Endodermal cell (in vitro differentiated cells): Measurements from ENCODE around the gene ARFGEF2. TPM values are rescaled to one million over a fixed set of nuclear protein-coding genes. Genes with fewer than 3 reads are reported as not detected.

Experiments
- DNase-seq: peaks from one replicate; pipeline ENCODE4 v3.0.0-alpha.2; 2017
- H3K27ac ChIP-seq: 2 replicates; pipeline ENCODE4 v1.5.1; 2013; ENCODE audit warnings: mild to moderate bottlenecking, low read depth, low read length, moderate library complexity
- H3K27me3 ChIP-seq: 2 replicates; pipeline ENCODE4 v1.6.1; 2013; ENCODE audit warnings: mild to moderate bottlenecking, low read length, moderate library complexity; ENCODE audit not compliant: insufficient read depth, control insufficient read depth, poor library complexity, severe bottlenecking
- H3K36me3 ChIP-seq: 2 replicates; pipeline ENCODE4 v1.7.0; 2013; ENCODE audit warnings: mild to moderate bottlenecking, low read length, moderate library complexity; ENCODE audit not compliant: control insufficient read depth, insufficient read depth
- H3K4me1 ChIP-seq: one replicate; pipeline ENCODE4 v1.7.0; 2013; ENCODE audit warnings: low read length; ENCODE audit not compliant: control insufficient read depth, insufficient read depth
- H3K4me3 ChIP-seq: 2 replicates; pipeline ENCODE4 v1.5.1; 2013; ENCODE audit warnings: mild to moderate bottlenecking, low read length, moderate library complexity
- H3K9ac ChIP-seq: 2 replicates; pipeline ENCODE4 v1.6.1; 2013; ENCODE audit warnings: mild to moderate bottlenecking, low read length, moderate library complexity; ENCODE audit not compliant: poor library complexity, severe bottlenecking; ENCODE audit errors: extremely low read depth
- H3K9me3 ChIP-seq: 2 replicates; pipeline ENCODE4 v1.6.1; 2013; ENCODE audit warnings: mild to moderate bottlenecking, low read length, moderate library complexity; ENCODE audit not compliant: control insufficient read depth
- H3K27ac Mint-ChIP-seq: 2 replicates; pipeline ENCODE4 v1.8.0; 2020; ENCODE audit warnings: mixed read lengths
- H3K27me3 Mint-ChIP-seq: 2 replicates; pipeline ENCODE4 v1.8.0; 2021; ENCODE audit warnings: mild to moderate bottlenecking, mixed read lengths; ENCODE audit not compliant: insufficient read depth
- H3K36me3 Mint-ChIP-seq: 2 replicates; pipeline ENCODE4 v1.8.0; 2020; ENCODE audit warnings: low read depth, mixed read lengths
- H3K4me1 Mint-ChIP-seq: 2 replicates; pipeline ENCODE4 v1.8.0; 2020; ENCODE audit warnings: mixed read lengths
- H3K4me3 Mint-ChIP-seq: 2 replicates; pipeline ENCODE4 v1.8.0; 2020; ENCODE audit warnings: mild to moderate bottlenecking, moderate library complexity, mixed read lengths
- H3K9me3 Mint-ChIP-seq: 2 replicates; pipeline ENCODE4 v1.8.0; 2020; ENCODE audit warnings: mild to moderate bottlenecking, mixed read lengths
- CTCF ChIP-seq: fragments of 200-600 bp; sonication (generic); conservative IDR thresholded peaks from 2 replicates; pipeline ENCODE4 v1.5.0; 2021; ENCODE audit warnings: antibody characterized with exemption, mild to moderate bottlenecking
- WGBS, 2 experiments: methylation state at CpG; one replicate each; pipeline versions ENCODE4 v1.1.5 to v1.1.7; 2013; ENCODE audit warnings: missing lambda C conversion rate in 2 of 2, mixed read lengths in 1 of 2; ENCODE audit not compliant: insufficient coverage in 1 of 2, insufficient read length in 1 of 2; 5-methylcytosine and 5-hydroxymethylcytosine counted together
- total RNA-seq, 2 donors: library from RNA; stranded (reverse); fragmentation: NEBNext Ultra II Directional in 1 of 2; extraction: Animal tissue kit (Norgen Biotek cat#: 25700) in 1 of 2; gene quantifications; 2 replicates in 1 of 2; 3 replicates in 1 of 2; pipeline ENCODE4 v1.2.1, GENCODE V29; 2021

ARFGEF2 gene
- total RNA-seq, 2 donors from 2014 or later = 23.6 to 29.4 TPM

GRCh38 chr20:48880331-48880730, 41.2 kb upstream of the ARFGEF2 start:
- no peaks in the 10 kb centered on the region for H3K36me3 Mint-ChIP-seq
- peaks cover 5% of the 10 kb centered on the region for H3K27me3 ChIP-seq
- H3K36me3 ChIP-seq = no peaks in the 10 kb centered on the region
- 89 to 92% methylated on average over 3 of the region's 3 CpGs for WGBS, 2 experiments
- DNase-seq = no peak
- no peaks in the 10 kb centered on the region for H3K9me3 Mint-ChIP-seq
- H3K9me3 ChIP-seq = no peaks in the 10 kb centered on the region
- H3K27me3 Mint-ChIP-seq = peaks cover 4% of the 10 kb centered on the region
- H3K27ac ChIP-seq = no peak overlapping the region
- no peak overlapping the region for H3K27ac Mint-ChIP-seq
- no peak overlapping the region for H3K4me3 ChIP-seq
- H3K4me3 Mint-ChIP-seq = no peak overlapping the region
- no peak for TF ChIP-seq CTCF
- H3K4me1 ChIP-seq = peaks cover 11% of the 10 kb centered on the region
- peaks cover 11% of the 10 kb centered on the region for H3K4me1 Mint-ChIP-seq
- H3K9ac ChIP-seq = no peak overlapping the region

GRCh38 chr20:48880981-48881657, 40.4 kb upstream of the ARFGEF2 start:
- Mint-ChIP-seq H3K27me3 (no peaks in the 10 kb centered on the region), H3K4me1 (peaks cover 4% of the 10 kb centered on the region), H3K36me3 (no peaks in the 10 kb centered on the region), H3K27ac (no peak overlapping the region), H3K9me3 (no peaks in the 10 kb centered on the region), H3K4me3 (no peak overlapping the region)
- Histone ChIP-seq H3K9ac (no peak overlapping the region), H3K36me3 (no peaks in the 10 kb centered on the region), H3K27ac (no peak overlapping the region), H3K4me3 (no peak overlapping the region), H3K9me3 (no peaks in the 10 kb centered on the region), H3K4me1 (peaks cover 3% of the 10 kb centered on the region), H3K27me3 (no peaks in the 10 kb centered on the region)
- no peak for DNase-seq
- no peak for TF ChIP-seq CTCF
- 90 to 95% methylated on average over 4 to 7 of the region's 7 CpGs for WGBS, 2 experiments

GRCh38 chr20:48885237-48885636, 36.3 kb upstream of the ARFGEF2 start:
- no peak overlapping the region for H3K9ac ChIP-seq
- H3K9me3 ChIP-seq = no peaks in the 10 kb centered on the region
- TF ChIP-seq CTCF = no peak
- Mint-ChIP-seq H3K36me3 (no peaks in the 10 kb centered on the region), H3K27me3 (peaks cover 5% of the 10 kb centered on the region), H3K4me3 (no peak overlapping the region), H3K9me3 (no peaks in the 10 kb centered on the region), H3K4me1 (no peaks in the 10 kb centered on the region), H3K27ac (no peak overlapping the region)
- no peak for DNase-seq
- H3K36me3 ChIP-seq = no peaks in the 10 kb centered on the region
- no peaks in the 10 kb centered on the region for H3K4me1 ChIP-seq
- WGBS, 2 experiments = 86 to 97% methylated on average over 4 of the region's 4 CpGs
- no peaks in the 10 kb centered on the region for H3K27me3 ChIP-seq
- H3K27ac ChIP-seq = no peak overlapping the region
- H3K4me3 ChIP-seq = no peak overlapping the region
